ENCODE measurements around the gene MYBPC2.
A peak's percentile ranks its signal among the peaks of the same experiment; 100 is the strongest.
"Not testable (repeated sequence)": the region's sequence is repeated elsewhere in the genome, so short reads cannot be mapped to it uniquely, and the experiment has no call there.

The MYBPC2 gene
- total RNA-seq: 0.09 to 0.12 reads per million in 2 experiments

DNA sequence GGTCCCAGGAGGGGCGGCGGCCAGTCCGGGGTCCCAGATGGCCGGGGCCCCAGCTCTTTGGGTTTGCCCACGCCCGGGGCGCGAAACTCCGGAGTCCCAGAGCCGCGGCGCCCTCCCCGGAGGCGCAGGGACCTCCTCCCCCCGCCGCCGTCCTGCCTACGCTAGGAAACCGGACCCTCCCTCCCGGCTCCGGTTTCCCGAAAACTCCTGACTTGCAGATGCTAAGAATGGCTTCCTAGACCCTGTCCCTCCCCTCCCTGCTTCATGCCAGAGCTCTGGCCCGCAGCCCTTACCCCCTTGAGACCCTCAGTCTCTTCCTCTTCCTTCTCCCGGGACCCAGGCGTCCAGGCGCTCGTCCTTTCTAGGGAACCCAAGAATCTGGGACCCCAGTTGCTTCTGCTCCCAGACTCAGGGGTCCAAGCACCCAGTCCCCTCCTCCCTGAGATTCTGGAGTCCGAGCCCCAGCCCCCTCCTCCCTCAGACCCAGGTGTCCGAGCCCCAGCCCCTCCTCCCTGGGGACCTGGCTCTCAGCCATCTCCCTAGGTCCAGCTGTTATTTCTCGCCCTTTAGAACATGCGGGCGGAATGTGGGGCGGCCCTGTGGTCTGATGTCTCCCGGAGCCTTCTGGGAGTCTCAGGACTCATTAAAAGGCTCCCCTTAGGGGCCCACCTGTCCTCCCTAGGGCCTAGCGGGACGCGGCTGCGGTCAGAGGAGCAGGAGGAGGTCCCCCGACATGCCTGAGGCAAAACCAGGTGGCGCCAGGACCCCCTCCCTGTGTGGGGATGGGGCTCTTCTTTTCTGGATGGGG, at the start of gene MYBPC2:
Gene MYBPC2, plus strand, starts transcription at position 672 of the 808 bp plus-strand sequence. Its CDS starts 62 bp downstream, at position 734.
- no peak for DNase-seq (ENCODE audit: low read depth)

DNA sequence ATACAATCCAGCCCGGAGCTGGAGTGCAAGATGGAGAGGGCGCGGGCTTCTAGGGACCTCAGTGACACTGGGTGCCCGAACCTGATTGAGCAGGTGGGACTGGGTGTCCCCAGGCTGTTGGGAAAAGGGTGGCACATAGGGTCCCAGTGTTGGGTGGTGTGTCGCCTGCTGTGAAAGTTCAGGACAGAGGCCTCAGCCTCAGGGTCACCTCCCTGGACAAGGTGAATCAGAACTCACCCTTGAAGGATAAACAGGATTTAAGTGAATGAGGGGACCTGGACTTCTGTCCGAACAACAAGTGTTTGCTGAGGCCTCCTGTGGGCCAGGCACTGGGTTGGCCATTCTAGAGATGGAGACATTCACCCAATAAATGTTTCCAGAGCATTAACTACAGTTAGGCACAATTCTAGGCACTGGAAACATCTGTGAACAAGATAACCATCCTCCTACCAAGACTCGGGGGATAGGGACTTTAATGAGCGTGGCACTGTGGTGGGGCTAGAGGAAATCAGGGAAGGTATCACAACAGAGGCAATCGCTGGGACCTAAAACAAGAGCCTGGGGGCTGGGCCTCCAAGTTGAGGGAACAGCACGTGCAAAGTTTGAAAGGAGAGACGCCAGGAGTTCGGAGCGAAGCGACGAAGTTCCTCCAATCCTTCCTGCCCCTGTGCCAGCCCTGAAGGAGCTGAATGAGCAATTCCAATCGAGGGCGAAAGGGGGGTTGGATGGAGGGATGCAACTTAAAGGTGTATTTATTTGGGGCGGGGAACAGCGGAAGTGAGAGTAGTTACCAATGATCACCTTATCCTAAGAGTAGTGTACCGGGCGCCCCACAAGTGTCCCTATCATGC, 49.5 kb upstream of the MYBPC2 start:
- no peak for DNase-seq (ENCODE audit: low read depth)

DNA sequence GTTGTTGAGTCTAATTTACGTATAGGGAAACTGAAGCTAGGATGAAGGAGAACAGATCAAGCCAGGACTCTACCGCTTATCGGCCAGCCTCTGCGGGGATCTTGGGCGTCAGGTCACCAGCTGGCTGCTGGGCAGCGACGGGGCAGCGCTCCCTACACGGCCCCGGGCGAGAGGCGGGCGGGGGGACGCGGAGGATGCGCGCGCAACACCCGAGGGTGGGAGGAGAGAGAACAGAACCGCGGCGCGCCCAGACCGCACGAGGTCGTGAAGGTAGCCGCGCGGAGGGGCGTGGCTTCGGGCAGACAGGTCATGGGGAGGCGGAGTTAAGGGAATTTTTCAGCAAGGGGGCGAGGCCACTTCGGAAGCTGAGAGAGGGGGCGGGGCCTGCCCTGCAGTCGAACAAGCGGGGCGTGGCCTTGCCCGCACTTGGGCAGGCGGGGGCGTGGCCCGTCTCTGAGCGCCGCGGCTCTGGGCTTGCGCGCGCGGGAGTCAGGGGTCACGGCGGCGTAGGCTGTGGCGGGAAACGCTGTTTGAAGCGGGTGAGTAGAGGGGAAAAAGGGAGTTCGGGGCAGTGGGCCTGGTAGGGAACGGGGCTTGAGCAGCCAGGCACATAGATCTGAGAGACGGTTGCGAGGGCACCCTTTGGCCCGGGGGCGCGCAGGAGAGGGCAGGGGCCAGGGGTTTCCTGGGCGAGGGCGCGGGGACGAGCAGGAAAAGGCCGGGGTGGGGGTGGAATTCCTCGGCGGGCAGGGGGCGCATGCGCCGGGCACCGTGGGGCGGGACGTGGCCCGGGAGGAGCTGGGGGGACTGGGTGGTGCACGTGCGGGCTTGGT, 48.6 kb upstream of the MYBPC2 start, which contains the start of gene POLD1:
Gene POLD1, plus strand, starts transcription at position 496 of the 833 bp plus-strand sequence. CDS start 14,505 bp downstream, outside the sequence.
- DNase-seq (ENCODE audit: low read depth): peak; percentile 99

DNA sequence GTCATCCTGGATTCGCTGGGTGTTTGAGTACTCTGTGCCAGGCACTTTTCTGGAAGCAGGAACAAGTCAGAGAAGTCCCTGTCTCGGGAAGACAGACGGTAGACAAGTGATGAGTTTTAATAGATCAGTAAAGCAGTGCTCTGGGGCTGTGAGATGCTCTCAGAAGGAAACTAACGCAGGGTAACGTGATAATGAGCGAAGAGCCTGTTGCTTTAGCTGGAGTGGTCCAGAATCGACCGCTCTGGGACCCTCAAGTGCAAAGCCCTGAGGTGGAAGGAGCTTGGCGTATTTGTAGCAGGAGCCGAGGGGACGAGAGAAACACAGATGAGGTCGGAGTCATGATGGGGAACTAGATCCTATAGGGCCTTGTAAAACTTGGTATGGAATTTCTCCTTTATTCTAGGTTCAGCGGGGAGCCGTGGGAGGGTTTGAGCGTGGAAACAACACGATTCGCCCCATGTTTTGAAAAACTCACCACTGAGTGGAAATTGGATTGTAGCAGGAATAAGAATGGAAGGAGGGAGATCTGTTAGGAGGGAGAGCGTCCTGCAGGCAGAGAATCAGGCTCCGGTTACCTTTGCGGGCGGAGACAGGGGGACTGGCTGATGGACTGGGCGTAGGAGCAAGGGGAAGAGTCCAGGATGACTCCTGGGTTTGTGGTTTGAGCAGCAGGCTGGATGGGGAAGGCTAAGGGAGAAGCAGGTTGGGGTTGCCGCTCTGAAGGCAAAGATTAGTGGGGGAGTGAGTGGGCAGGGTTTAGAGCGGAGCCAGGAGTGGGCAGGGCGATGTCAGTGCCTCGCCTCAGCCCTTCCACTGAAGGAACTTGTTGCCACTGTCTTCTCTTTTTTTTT, 47.8 kb upstream of the MYBPC2 start:
- DNase-seq (ENCODE audit: low read depth): no peak

DNA sequence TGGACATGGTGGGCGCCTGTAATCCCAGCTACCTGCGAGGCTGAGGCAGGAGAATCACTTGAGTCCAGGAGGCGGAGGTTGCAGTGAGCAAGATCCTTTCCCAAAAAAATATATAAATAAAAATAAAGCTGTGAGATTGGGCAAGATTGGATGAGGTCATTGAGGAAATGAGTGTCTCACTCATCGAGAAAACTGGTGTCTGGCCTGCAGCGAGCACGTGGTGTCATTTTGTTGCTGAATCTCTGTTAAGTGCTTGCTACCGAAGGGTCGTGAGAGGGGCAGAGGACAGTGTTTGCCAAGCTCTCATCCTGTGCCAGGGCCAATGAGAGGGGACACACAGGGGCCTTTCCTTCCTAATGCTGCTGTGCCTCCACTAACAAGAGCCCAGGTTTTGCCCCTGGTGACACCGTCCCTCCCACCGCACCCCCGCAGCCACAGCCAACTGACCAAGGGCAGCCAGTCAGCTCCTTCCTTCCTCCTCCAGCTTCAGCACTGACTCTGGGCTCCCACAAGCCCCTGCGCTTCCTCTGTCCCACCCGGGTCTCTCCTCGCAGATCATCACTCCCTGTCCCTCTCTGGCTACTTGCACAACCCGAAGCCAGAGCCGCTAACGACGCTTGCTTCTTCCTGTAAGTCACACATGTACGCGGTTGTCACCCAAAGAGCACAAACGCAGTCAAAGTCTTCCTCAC, 45.4 kb upstream of the MYBPC2 start:
- DNase-seq (ENCODE audit: low read depth): no peak

DNA sequence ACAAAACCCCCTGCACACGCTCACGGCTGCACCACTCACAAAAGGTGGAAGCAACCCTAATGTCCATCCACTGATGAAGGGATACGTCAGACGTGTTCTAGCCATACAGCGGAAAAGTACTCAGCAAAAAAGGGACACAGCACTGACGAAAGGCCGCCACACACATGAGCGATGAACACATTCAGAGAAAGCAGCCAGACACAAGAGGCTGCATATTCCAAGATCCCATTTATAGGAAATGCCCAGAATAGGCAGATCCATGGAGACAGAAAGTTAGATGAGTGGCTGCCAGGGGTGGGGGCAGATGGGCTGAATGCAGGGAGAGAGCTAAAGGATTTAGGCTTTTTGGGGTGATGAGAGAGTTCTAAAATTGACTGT, 44.8 kb upstream of the MYBPC2 start:
- no peak for DNase-seq (ENCODE audit: low read depth)

DNA sequence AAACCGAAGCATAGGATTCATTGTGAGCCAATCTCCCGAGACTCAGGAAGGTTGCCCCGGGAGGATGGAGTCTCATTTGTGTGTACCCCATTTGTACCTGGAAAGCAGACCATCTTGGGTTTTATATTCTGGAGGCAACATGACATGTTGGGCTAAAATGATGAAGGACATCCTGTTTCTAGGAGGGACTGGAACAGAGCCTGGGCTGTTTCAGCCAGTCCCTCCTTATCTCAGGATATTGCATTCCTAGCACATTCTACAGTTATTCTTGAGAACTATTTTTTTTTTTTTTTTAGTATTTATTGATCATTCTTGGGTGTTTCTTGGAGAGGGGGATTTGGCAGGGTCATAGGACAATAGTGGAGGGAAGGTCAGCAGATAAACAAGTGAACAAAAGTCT, 42.4 kb upstream of the MYBPC2 start:
- not testable (repeated sequence) for DNase-seq (ENCODE audit: low read depth)

DNA sequence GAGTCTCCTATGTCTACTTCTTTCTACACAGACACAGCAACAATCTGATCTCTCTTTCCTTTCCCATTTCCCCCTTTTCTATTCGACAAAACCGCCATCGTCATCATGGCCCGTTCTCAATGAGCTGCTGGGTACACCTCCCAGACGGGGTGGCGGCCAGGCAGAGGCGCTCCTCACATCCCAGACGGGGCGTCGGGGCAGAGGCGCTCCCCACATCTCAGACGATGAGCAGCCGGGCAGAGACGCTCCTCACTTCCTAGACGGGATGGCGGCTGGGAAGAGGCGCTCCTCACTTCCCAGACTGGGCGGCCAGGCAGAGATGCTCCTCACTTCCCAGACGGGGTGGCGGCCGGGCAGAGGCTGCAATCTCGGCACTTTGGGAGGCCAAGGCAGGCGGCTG, 41.7 kb upstream of the MYBPC2 start:
- DNase-seq (ENCODE audit: low read depth): not testable (repeated sequence)

DNA sequence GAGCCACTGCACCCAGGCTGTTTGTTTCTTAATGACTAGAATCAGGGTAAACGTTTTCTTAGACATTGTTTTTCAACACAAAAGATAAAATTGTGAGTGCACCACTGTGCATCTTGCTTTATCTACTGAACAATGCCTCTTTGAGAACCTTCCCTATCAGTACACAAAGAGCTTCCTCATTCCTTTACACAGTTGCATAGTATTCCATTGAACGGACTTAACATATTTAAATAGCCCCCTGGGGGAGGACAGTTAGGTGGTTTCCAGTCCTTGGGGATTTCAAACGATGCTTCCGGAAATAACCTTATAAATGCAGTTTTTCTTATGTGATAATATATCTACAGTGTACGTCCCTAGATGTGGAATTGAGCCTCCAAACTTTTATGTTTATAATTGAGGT, 39.9 kb upstream of the MYBPC2 start:
- DNase-seq (ENCODE audit: low read depth): no peak

DNA sequence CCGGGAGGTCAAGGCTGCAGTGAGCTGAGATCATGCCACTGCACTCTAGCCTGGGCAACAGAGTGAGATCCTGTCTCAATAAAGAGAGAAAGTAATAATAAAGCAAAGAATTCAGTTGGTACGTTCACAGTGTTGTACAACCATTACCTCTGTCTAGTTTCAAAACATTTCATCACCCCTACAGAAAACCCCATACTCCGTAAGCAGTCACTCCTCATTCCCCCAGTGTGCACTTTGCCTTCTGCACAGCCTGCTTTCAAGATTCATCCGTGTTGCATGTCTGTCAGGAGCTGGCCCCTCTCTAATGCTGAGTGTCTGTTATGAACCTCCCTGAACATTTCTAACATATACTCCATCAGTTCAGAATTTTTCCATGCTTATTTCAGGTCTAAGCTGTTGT, 39.1 kb upstream of the MYBPC2 start:
- DNase-seq (ENCODE audit: low read depth): no peak

DNA sequence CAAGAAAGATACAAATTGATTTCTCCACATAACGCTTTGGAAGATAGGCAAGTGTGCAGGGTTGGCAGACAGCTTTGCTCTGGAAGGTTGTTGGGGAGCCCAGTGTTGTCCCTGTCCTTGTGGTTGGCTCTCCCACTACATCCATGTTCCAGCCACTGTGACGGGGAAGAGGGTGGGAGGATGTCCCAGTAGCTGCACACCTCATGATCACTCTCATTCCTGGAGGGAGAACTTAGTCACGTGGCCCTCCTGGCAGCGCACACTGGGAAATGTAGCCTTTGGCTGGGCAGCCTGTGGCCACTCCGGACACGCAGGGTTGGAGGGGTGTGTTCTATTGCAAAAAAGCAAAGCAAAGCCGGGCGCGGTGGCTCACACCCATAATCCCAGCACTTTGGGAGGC, 38.7 kb upstream of the MYBPC2 start:
- no peak for DNase-seq (ENCODE audit: low read depth)

DNA sequence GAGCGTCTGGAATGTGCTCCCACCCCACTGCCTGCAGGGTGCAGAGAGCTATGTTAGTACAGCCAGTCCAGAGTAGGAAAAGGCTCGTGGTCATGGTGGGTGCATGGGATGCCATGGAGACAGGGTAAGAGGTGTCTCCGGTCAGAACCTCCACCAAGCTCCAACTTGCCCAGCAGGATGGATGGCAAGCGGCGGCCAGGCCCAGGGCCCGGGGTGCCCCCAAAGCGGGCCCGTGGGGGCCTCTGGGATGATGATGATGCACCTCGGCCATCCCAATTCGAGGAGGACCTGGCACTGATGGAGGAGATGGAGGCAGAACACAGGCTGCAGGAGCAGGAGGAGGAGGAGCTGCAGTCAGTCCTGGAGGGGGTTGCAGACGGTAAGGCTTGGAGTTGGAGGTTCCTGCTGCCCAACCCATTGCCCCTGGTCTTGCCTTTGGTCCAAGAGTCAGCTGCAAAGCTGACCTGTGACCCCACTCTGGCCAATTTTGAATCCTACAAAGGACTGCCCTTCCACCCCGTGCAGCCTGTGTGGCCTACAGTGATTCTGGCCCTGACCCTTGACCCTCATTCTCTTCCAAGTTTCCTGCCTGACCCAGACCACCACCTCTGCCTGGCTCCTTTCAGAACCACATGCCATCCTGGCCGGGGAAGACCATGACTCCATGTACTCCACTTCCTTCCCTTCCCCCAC, 33.9 kb upstream of the MYBPC2 start:
- DNase-seq (ENCODE audit: low read depth): no peak

DNA sequence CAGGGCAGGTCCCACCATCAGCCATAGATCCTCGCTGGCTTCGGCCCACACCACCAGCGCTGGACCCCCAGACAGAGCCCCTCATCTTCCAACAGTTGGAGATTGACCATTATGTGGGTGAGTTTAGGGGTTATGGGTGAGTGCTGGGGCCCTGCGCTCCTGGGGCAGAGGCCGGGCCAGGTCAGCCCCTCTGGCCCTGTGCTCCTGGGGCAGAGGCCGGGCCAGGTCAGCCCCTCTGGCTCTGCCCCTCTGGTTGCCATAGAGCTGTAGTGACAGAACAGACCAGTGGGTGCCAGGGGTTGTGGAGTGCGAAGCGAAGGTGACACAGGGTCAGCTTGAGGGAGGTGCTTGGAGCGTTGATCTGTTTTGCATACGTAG, 33.3 kb upstream of the MYBPC2 start:
- no peak for DNase-seq (ENCODE audit: low read depth)

DNA sequence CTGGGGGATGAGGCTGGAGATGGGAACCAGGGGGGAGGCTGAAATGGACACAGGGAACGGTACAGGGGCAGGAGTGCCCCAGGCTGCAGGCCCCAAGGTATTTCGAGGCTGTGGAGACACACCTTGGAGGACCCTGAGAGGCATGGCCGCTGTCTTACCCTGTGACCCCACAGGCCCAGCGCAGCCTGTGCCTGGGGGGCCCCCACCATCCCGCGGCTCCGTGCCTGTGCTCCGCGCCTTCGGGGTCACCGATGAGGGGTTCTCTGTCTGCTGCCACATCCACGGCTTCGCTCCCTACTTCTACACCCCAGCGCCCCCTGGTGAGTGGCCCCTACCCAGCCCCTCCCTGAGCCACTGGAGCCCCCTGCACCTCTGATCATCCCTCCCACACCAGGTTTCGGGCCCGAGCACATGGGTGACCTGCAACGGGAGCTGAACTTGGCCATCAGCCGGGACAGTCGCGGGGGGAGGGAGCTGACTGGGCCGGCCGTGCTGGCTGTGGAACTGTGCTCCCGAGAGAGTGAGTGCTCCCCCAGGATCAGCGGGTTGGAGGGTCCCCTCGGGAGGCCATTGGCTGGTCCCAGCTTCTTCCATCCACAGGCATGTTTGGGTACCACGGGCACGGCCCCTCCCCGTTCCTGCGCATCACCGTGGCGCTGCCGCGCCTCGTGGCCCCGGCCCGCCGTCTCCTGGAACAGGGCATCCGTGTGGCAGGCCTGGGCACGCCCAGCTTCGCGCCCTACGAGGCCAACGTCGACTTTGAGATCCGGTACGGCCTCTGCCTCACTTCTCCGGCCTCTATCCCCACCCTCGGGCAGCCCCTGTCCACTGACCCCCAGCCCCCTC, 30.9 kb upstream of the MYBPC2 start:
- DNase-seq (ENCODE audit: low read depth): no peak

DNA sequence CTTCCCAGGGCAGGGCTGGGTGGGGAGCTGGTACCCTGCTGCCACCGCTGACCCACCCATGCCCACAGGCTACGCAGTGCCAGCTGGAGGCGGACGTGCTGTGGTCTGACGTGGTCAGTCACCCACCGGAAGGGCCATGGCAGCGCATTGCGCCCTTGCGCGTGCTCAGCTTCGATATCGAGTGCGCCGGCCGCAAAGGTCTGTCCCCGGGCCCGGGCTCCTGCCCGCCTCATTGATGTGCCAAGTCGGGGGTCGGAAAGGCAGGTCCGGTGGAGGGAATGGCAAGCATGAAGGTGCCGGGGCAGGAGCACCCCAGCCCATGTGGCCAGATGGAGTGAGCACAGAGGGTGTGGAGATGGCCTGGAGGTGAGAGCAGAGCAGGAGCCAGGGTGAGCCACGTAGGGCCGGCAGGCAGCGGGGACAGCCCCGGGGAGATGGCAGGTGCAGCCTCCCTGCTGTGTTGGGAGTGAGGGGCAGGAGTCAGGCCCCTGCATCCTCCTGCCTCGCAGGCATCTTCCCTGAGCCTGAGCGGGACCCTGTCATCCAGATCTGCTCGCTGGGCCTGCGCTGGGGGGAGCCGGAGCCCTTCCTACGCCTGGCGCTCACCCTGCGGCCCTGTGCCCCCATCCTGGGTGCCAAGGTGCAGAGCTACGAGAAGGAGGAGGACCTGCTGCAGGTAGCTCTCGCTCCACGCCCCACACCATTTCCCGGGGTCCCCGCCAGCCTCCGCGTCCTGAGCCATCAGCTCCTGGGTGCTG, 30.0 kb upstream of the MYBPC2 start:
- DNase-seq (ENCODE audit: low read depth): no peak

DNA sequence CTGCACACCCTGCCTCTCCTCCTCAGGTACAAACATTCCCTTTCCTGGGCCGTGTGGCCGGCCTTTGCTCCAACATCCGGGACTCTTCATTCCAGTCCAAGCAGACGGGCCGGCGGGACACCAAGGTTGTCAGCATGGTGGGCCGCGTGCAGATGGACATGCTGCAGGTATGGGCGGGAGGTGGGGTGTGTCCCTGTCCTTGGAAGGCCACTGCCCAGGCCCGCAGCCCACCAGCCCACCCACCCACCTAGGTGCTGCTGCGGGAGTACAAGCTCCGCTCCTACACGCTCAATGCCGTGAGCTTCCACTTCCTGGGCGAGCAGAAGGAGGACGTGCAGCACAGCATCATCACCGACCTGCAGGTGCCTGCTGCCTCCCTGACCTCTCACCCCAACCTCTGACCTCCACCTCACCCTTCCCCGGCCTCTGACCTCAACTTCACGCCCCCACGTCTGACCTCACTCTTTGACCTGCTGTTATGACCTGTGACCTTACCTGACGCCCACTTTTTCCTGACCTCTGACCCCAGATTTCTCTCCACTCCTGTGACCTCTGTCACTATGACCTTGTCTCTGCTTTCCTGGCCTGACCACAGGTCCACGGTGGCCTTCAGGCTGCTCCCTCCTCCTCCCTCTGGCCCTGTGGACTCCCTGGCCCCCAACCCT, 26.4 kb upstream of the MYBPC2 start:
- no peak for DNase-seq (ENCODE audit: low read depth)

DNA sequence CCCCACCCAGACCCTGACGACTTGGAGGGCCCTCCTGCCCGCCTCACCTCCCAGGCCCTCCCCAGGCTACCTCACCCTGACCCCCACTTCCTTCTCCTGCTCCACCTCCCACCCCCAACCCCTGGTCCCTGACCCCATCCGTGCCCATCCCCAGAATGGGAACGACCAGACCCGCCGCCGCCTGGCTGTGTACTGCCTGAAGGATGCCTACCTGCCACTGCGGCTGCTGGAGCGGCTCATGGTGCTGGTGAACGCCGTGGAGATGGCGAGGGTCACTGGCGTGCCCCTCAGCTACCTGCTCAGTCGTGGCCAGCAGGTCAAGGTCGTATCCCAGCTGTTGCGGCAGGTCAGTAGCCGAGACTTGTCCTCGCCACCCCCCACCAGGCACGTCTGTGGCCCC, 25.9 kb upstream of the MYBPC2 start:
- no peak for DNase-seq (ENCODE audit: low read depth)

DNA sequence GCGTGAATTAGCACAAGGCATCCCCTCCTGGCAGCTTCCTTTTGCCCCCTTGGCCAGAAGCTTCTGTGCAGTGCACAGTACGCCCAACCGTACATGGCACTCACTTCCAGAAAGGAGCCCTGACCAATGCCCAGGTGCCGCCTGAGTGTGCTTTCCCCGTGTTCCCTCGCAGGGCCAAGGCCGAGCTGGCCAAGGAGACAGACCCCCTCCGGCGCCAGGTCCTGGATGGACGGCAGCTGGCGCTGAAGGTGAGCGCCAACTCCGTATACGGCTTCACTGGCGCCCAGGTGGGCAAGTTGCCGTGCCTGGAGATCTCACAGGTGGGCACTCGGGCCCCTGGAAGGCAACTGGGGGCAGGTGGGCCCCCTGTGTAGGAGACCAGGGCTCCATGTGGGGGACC, 23.3 kb upstream of the MYBPC2 start:
- no peak for DNase-seq (ENCODE audit: low read depth)
